Choroid plexus epithelial cell (primary cell): ENCODE results near the gene LBHD2.

ENCODE experiments used
- DNase-seq: peaks from one replicate; pipeline ENCODE4 v3.0.0-alpha.2; 2010; ENCODE audit warnings: low read depth
- H3K4me3 ChIP-seq: 2 replicates; pipeline ENCODE4 v1.5.1; 2011; ENCODE audit warnings: low read depth, mild to moderate bottlenecking, control low read depth, low read length, moderate library complexity
- TF ChIP-seq, protein P1 (sequence below): conservative IDR thresholded peaks from 2 replicates; pipeline ENCODE4 v1.5.1; 2011; ENCODE audit warnings: low read depth, mild to moderate bottlenecking, control low read depth, inconsistent platforms, low read length, moderate library complexity

LBHD2 gene

DNA sequence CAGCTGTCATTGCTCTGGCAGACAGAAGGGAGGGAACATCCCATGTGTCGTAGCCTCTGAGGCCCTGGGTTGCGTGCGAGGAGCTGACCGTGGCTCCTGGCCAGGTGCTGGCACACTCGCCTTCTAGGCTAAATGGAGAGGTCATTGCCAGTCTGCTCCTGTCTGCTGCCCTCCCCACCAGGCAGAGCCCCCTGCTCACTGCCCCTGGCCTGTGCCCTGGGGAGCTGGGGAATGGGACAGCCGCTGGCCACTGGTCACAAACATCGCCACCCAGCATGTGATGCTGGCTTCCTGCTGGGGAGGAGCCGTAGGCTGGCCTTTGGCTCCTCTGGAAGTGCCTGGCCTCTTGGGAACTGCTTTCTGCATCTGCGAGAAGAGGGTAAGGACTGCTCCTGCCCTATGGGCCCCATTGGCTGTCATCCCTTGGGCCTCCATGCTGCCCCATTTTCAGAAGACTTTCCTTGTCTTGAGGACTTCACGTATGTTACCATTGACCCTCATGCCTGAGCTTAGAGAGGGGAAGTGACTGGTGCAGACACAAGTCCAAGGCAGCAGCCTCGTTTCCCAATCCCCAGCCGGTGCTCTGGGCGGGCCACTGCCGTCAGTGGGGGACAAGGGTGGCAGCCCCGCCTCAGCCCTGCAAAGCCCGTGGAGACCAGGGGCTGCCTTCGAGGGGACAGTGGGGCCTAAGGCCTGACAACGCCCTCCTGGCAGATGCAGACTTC is 37.3 kb downstream of the LBHD2 start:
- TF ChIP-seq, protein P1, sequence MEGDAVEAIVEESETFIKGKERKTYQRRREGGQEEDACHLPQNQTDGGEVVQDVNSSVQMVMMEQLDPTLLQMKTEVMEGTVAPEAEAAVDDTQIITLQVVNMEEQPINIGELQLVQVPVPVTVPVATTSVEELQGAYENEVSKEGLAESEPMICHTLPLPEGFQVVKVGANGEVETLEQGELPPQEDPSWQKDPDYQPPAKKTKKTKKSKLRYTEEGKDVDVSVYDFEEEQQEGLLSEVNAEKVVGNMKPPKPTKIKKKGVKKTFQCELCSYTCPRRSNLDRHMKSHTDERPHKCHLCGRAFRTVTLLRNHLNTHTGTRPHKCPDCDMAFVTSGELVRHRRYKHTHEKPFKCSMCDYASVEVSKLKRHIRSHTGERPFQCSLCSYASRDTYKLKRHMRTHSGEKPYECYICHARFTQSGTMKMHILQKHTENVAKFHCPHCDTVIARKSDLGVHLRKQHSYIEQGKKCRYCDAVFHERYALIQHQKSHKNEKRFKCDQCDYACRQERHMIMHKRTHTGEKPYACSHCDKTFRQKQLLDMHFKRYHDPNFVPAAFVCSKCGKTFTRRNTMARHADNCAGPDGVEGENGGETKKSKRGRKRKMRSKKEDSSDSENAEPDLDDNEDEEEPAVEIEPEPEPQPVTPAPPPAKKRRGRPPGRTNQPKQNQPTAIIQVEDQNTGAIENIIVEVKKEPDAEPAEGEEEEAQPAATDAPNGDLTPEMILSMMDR = no peak
- no peak for DNase-seq
- H3K4me3 ChIP-seq = no peak overlapping the region

DNA sequence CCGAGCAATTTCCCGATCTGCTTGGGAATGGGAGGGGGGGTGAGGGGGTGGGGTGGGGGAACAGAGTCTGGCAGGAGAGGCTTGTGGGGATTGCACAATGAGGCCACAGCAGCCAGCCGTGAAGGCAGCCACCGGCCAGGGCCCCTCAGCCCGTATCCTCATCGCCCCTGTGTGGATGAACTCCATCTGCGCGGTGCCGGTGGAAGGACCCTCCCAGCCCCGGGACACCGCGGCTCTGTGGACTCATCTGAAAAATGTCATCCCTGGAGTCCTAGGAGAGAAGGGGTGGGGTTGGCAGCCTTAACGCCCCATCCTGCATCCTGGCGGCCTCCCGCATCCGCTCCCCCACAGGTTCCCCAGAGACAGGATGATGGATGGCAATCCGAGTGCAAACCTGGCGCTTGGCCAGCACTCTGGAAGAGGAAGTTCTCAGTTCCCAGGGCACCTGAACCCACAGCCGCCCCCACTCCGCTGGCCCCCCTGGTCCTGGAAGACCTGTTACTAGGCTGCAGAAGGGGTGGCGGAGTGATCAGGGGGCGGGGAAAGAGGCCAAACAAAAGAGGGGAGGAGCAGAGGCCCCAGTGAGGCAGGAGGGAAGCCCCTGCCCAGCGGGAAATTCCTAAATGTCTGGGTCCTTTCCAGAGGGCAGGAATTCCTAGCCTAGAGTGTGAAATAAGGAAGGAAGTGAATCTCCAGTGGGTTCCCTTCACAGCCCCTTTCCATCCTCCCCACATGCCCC is 38.0 kb downstream of the LBHD2 start:
- TF ChIP-seq, protein P1 = no peak
- peak; percentile 26 for DNase-seq
- no peak overlapping the region for H3K4me3 ChIP-seq

DNA sequence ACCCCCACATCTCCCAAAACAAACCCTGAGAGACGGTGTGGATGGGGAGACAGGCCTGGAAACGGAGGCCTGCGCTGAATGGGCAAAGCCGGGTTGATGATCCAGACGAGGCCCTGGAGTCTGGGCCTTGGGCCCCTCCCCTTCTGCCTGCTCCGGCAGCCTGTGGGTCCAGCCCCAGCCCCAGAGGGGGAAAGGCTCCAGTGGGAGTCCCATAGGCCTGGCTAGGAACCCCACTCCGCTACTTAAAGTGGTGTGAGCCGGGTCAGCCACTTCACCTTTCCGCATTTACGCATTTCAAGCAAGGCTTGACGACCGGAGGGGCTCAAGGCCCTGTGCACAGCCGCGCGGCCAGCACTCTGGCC is 38.6 kb downstream of the LBHD2 start:
- H3K4me3 ChIP-seq = no peak overlapping the region
- TF ChIP-seq, protein P1 = no peak
- DNase-seq = no peak

DNA sequence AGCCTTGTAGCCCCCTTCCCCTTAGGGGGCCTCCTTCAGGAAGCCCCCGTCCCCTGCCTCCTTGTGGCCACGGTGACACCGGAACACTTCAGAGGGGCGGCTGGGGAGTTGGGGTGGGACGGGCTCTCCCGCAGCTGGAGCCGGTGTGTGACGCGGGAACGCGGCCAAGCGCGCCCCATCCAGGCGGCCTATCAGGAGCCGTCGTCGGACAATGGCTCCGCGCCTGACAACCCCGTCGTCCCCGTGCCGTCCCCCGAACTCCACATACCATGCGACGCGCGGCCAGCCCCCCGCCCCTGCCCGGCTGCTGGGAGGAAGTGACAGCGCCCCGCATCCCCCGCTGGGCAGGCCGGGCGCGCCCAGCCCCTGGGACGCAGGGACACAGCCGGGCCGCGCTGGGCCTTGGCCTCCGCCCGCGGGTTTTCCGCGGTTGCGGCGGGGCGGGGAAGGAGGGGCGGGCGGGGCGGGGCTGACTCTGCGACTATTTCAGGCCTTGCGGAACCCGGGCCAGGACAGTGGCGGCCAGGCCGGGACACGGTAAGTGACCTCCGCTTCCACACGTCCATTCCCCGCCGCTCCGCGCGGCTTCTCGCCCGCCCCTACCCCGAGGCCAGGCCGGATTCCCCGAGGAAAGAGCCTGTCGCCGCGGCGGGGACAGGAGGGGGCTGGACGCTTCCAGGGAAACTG is 39.1 kb downstream of the LBHD2 start, which contains the start of gene TNFAIP2:
Gene TNFAIP2, plus strand, starts transcription at position 515 of the 687 bp plus-strand sequence. CDS start 2,997 bp downstream, outside the sequence.
- peak within 1 kb of the TSS; percentile 35 for H3K4me3 ChIP-seq
- no peak for DNase-seq
- TF ChIP-seq, protein P1 = no peak

DNA sequence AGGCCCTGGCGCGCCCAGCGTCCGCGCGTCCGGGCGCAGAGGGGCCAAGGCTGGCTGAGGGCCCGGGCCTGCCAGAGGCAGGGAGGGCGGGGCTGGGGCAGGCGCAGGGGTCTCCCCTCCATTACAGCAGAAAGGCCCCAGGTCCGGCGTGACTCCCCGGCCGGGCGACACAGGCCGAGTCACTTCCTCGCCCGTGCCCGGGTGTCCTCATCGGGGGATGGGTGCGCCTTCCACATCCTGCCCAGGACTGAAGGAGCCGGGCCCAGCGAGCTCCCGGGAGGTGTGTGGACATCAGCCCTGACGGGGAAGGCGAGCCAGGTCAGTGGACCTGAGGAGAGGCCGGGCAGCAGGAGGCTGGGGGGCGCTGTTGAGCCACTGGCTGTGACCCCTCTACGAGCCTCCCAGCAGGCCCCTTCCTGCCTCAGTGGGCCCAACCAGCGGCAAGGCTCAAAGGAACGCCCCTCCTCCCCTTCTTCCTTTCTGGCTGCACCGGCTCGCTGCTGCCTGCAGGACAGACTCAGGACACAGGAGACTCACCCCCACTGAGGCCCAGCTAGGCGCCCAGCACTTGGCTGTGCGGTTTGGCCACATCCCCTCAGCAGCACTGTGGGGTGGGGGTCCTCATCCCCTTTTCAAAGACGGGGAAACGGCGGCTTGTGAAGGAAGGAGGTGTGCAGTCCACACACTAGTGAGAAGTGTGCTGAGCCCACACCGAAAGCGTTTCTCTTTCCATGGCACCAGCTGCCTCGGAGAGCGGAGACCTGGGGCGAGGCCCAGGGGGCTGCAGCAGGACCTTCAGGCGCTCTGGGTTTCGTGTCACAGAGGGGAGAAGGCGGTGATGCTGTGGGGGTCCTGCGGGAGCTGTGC is 39.9 kb downstream of the LBHD2 start:
- peak overlapping the region; percentile 35 for H3K4me3 ChIP-seq
- TF ChIP-seq, protein P1 = peak; percentile 45
- DNase-seq = peak; percentile 33

DNA sequence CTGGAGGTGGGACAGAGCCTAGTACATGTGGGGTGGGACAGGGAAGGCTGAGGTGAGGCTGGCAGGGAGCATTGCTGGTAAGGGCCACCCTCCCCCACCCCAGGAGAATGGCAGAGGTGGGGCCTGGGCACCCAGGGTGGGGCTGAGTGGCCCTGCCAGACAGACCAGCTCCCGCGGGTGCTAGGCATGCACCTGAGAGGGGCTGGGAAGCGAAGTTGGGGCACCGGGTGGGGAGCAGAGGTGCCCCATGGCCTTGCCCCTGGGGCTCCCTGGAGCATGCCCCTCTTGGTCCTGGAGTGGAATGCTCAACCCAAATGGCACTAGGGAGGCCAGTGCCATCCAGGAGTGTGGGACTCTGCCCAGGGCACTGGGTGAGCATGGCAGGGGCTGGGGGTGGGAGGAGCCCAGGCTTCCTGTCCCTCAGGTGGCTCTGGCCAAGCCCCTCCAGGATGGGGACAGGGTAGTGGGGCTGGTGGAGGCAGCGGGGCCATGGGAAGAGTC is 40.5 kb downstream of the LBHD2 start:
- DNase-seq = no peak
- no peak overlapping the region for H3K4me3 ChIP-seq
- TF ChIP-seq, protein P1 = no peak
